NCI-H2107 (cell line): ENCODE data around the gene RNF207.

Source experiments
- DNase-seq: peaks from one replicate; lab custom pipeline; 2025; lab: John Stamatoyannopoulos, UW

The RNF207 gene

GRCh38 chr1:6269720-6270400 is 63.9 kb downstream of the RNF207 start:
- no peak for DNase-seq

- no peak for DNase-seq
These were observed 64.5 kb downstream of the RNF207 start for GRCh38 chr1:6270401-6270800.
